ENCODE data around the gene PRAMEF1.
A peak's percentile ranks its signal among the peaks of the same experiment; 100 is the strongest.

PRAMEF1 gene

GRCh38 chr1:12756768-12757413 lies 34.3 kb upstream of the PRAMEF1 start:
- no peak for TF ChIP-seq CTCF (IDR thresholded peaks at IDR 0.05; ENCODE audit: insufficient read depth, low read depth, low read length, missing control alignments)
- no peak for DNase-seq (ENCODE audit: low read depth)
- no peak overlapping the region for H3K4me3 ChIP-seq (ENCODE audit: low read depth, low read length)

- H3K4me3 ChIP-seq (ENCODE audit: low read depth, low read length): no peak overlapping the region
- no peak for TF ChIP-seq CTCF (IDR thresholded peaks at IDR 0.05; ENCODE audit: insufficient read depth, low read depth, low read length, missing control alignments)
- DNase-seq (ENCODE audit: low read depth): no peak
Measured at GRCh38 chr1:12757836-12758235, 33.4 kb upstream of the PRAMEF1 start.

- peak; percentile 9 for DNase-seq (ENCODE audit: low read depth)
- TF ChIP-seq CTCF (IDR thresholded peaks at IDR 0.05; ENCODE audit: insufficient read depth, low read depth, low read length, missing control alignments): peak; percentile 27
- no peak overlapping the region for H3K4me3 ChIP-seq (ENCODE audit: low read depth, low read length)
Measured at GRCh38 chr1:12760256-12760795, 30.9 kb upstream of the PRAMEF1 start.

- TF ChIP-seq CTCF (IDR thresholded peaks at IDR 0.05; ENCODE audit: insufficient read depth, low read depth, low read length, missing control alignments): no peak
- H3K4me3 ChIP-seq (ENCODE audit: low read depth, low read length): no peak overlapping the region
- no peak for DNase-seq (ENCODE audit: low read depth)
Measured at GRCh38 chr1:12761781-12762180, 29.4 kb upstream of the PRAMEF1 start.

- H3K4me3 ChIP-seq (ENCODE audit: low read depth, low read length): no peak overlapping the region
- no peak for DNase-seq (ENCODE audit: low read depth)
- no peak for TF ChIP-seq CTCF (IDR thresholded peaks at IDR 0.05; ENCODE audit: insufficient read depth, low read depth, low read length, missing control alignments)
Measured at GRCh38 chr1:12762766-12763165, 28.4 kb upstream of the PRAMEF1 start.

- no peak for DNase-seq (ENCODE audit: low read depth)
- no peak overlapping the region for H3K4me3 ChIP-seq (ENCODE audit: low read depth, low read length)
- no peak for TF ChIP-seq CTCF (IDR thresholded peaks at IDR 0.05; ENCODE audit: insufficient read depth, low read depth, low read length, missing control alignments)
Measured at GRCh38 chr1:12763479-12763878, 27.7 kb upstream of the PRAMEF1 start.

- no peak for DNase-seq (ENCODE audit: low read depth)
- TF ChIP-seq CTCF (IDR thresholded peaks at IDR 0.05; ENCODE audit: insufficient read depth, low read depth, low read length, missing control alignments): no peak
- no peak overlapping the region for H3K4me3 ChIP-seq (ENCODE audit: low read depth, low read length)
Measured at GRCh38 chr1:12764016-12764415, 27.2 kb upstream of the PRAMEF1 start.

Data from GM12865 (cell line).